ENCODE results near the gene CCR7. TPM values are rescaled to one million over a fixed set of nuclear protein-coding genes. Genes with fewer than 3 reads are reported as not detected.

Gene CCR7
- total and polyA plus RNA-seq, 8 donors = 0.07 to 0.82 (median 0.09) TPM; not detected in 3

GRCh38 chr17:40556198-40556661, 9.0 kb downstream of the CCR7 start:
- FAIRE-seq (no peak), ATAC-seq (no peak), DNase-seq (no peak)
- H3K4me3 ChIP-seq = no peak overlapping the region
- intact Hi-C loops (cut with DNase I) = loop anchor here in 1 of 3 donors (10.0 kb wide), 1 partner anchor 191 kb away; the partner anchor contains the start of gene GJD3
- WGBS, 2 donors = 78 to 91% methylated on average over 1 of the region's 1 CpG
- H3K9me3 ChIP-seq = no peaks in the 10 kb centered on the region
- no peaks in the 10 kb centered on the region for H3K36me3 ChIP-seq
- TF ChIP-seq, protein P1, sequence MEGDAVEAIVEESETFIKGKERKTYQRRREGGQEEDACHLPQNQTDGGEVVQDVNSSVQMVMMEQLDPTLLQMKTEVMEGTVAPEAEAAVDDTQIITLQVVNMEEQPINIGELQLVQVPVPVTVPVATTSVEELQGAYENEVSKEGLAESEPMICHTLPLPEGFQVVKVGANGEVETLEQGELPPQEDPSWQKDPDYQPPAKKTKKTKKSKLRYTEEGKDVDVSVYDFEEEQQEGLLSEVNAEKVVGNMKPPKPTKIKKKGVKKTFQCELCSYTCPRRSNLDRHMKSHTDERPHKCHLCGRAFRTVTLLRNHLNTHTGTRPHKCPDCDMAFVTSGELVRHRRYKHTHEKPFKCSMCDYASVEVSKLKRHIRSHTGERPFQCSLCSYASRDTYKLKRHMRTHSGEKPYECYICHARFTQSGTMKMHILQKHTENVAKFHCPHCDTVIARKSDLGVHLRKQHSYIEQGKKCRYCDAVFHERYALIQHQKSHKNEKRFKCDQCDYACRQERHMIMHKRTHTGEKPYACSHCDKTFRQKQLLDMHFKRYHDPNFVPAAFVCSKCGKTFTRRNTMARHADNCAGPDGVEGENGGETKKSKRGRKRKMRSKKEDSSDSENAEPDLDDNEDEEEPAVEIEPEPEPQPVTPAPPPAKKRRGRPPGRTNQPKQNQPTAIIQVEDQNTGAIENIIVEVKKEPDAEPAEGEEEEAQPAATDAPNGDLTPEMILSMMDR (IDR thresholded peaks at IDR 0.05) = no peak
- peak overlapping the region in 1 of 4 donors; percentile 41 for H3K27ac ChIP-seq
- no peaks in the 10 kb centered on the region for H3K27me3 ChIP-seq
- peaks cover 0 to 3% (median 0%) of the 10 kb centered on the region in 3 donors for H3K4me1 ChIP-seq

- intact Hi-C loops (cut with DNase I) = loop anchor here in 1 of 3 donors (10.0 kb wide), 1 partner anchor 191 kb away; the partner anchor contains the start of gene GJD3
- no peaks in the 10 kb centered on the region for H3K36me3 ChIP-seq
- no peak overlapping the region for H3K4me3 ChIP-seq
- WGBS, 2 donors = 82 to 91% methylated on average over 26 of the region's 26 CpGs
- H3K4me1 ChIP-seq = peaks cover 0 to 3% (median 0%) of the 10 kb centered on the region in 3 donors
- DNase-seq (peak in 2 of 6 donors; percentile 7 to 41), ATAC-seq (no peak), FAIRE-seq (no peak)
- TF ChIP-seq, protein P1 (IDR thresholded peaks at IDR 0.05) = no peak
- no peak overlapping the region for H3K27ac ChIP-seq
- H3K27me3 ChIP-seq = no peaks in the 10 kb centered on the region
- H3K9me3 ChIP-seq = no peaks in the 10 kb centered on the region
Observed at GRCh38 chr17:40555296-40556190, 9.7 kb downstream of the CCR7 start.

- intact Hi-C loops (cut with DNase I) = loop anchor here in 1 of 3 donors (10.0 kb wide), 1 partner anchor 190 kb away; the partner anchor contains the start of gene GJD3
- DNase-seq (peak in 3 of 6 donors; percentile 15 to 40 (median 38)), FAIRE-seq (no peak), ATAC-seq (no peak)
- Histone ChIP-seq H3K27me3 (no peaks in the 10 kb centered on the region), H3K27ac (peak overlapping the region in 2 of 4 donors; percentile 33 to 55), H3K4me1 (no peaks in the 10 kb centered on the region), H3K9me3 (no peaks in the 10 kb centered on the region), H3K36me3 (no peaks in the 10 kb centered on the region), H3K4me3 (no peak overlapping the region)
- 87 to 90% methylated on average over 27 of the region's 27 CpGs for WGBS, 2 donors
- TF ChIP-seq, protein P1 (IDR thresholded peaks at IDR 0.05) = no peak
Observed at GRCh38 chr17:40554646-40555295, 10.5 kb downstream of the CCR7 start.

DNA sequence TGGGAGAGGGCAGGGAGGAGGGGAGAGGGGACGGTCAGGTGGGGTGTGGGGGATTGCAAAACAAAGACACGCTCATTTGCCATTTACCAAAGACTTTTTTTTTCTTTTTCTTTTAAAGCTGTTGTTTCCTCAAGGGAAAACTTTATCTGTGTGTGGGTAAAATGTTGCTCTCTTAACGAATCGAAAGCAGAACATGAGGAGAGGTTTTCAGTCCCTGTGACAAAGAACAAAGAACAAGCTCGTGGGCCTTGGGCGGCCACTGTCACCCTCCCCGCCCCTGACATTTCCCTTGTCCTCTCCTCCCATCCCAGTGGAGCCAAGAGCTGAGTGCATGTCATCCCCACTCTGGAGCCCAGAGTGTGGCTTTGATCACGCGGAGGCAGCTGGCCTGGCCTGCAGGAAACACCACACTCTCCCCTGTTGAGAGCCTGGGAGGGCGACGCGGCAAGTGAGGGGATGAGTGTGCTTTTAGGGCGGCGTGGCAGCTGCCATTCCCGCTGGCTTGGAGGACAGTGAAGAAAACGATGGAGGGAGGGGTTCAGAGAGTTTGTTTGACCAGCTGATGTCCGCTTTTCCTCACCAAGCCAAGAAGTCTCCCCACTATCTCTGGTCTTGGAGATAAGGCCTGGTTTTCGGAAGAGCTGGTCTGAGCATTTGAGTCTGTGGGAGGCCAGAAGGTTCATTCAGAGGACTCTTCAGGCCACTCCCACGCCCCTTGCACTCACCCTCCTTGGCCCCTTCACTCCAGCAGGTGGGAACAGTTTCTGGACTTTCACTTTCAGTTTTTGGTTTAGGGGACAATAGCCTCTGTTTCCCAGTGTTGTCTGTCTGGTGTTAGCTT, 11.4 kb downstream of the CCR7 start:
- Histone ChIP-seq H3K27me3 (no peaks in the 10 kb centered on the region), H3K4me1 (peaks cover 5 to 8% (median 8%) of the 10 kb centered on the region in 3 donors), H3K4me3 (no peak overlapping the region), H3K27ac (peak overlapping the region in 3 of 4 donors; percentile 30 to 55 (median 33)), H3K36me3 (no peaks in the 10 kb centered on the region), H3K9me3 (no peaks in the 10 kb centered on the region)
- TF ChIP-seq, protein P1 (IDR thresholded peaks at IDR 0.05) = no peak
- WGBS, 2 donors = 73 to 75% methylated on average over 19 of the region's 19 CpGs
- intact Hi-C loops (cut with DNase I) = loop anchor here in 1 of 3 donors (10.0 kb wide), 1 partner anchor 189 kb away; the partner anchor contains the start of gene GJD3
- FAIRE-seq = no peak
- peak in 3 of 6 donors; percentile 16 to 50 (median 46) for DNase-seq
- peak in 2 of 4 donors; percentile 3 to 15 for ATAC-seq

Measured in pancreas (tissue), 10 donors.